Measurements from ENCODE around the gene KHK.

Gene KHK

GRCh38 chr2:27076323-27076722 is 10.2 kb upstream of the KHK start:
- Histone ChIP-seq H3K27ac (no peak overlapping the region), H3K9me3 (no peaks in the 10 kb centered on the region), H3K36me3 (no peaks in the 10 kb centered on the region), H3K27me3 (peaks cover 17% of the 10 kb centered on the region), H3K4me1 (ENCODE audit: control insufficient read depth in 1 of 2, insufficient read depth in 1 of 2, low read depth in 1 of 2, low read length in 1 of 2) (peaks cover 63 to 77% of the 10 kb centered on the region in 2 experiments), H3K4me3 (ENCODE audit: low read depth in 1 of 2, low read length in 1 of 2) (no peak overlapping the region)
- TF ChIP-seq CTCF (IDR thresholded peaks at IDR 0.05) = no peak

GRCh38 chr2:27077231-27077630 is 9.3 kb upstream of the KHK start:
- H3K27ac ChIP-seq = no peak overlapping the region
- H3K4me1 ChIP-seq (ENCODE audit: control insufficient read depth in 1 of 2, insufficient read depth in 1 of 2, low read depth in 1 of 2, low read length in 1 of 2) = peaks cover 66 to 81% of the 10 kb centered on the region in 2 experiments
- no peaks in the 10 kb centered on the region for H3K9me3 ChIP-seq
- H3K36me3 ChIP-seq = no peaks in the 10 kb centered on the region
- H3K4me3 ChIP-seq (ENCODE audit: low read depth in 1 of 2, low read length in 1 of 2) = no peak overlapping the region
- H3K27me3 ChIP-seq = peaks cover 17% of the 10 kb centered on the region
- TF ChIP-seq CTCF (IDR thresholded peaks at IDR 0.05) = no peak

GRCh38 chr2:27078267-27079194 is 8.0 kb upstream of the KHK start, which contains the start of gene EMILIN1:
TSS of gene EMILIN1 (plus strand) at chr2:27078615. CDS start at chr2:27079066, 451 bp downstream.
- Histone ChIP-seq H3K4me3 (ENCODE audit: low read depth in 1 of 2, low read length in 1 of 2) (no peak within 1 kb of the TSS), H3K36me3 (no peaks in the 10 kb centered on the region), H3K27me3 (peaks cover 17% of the 10 kb centered on the region), H3K9me3 (no peaks in the 10 kb centered on the region), H3K4me1 (ENCODE audit: control insufficient read depth in 1 of 2, insufficient read depth in 1 of 2, low read depth in 1 of 2, low read length in 1 of 2) (peaks cover 73 to 76% of the 10 kb centered on the region in 2 experiments), H3K27ac (no peak within 1 kb of the TSS)
- TF ChIP-seq CTCF (IDR thresholded peaks at IDR 0.05) = no peak

GRCh38 chr2:27079233-27080139 is 7.1 kb upstream of the KHK start:
- Histone ChIP-seq H3K4me3 (ENCODE audit: low read depth in 1 of 2, low read length in 1 of 2) (no peak overlapping the region), H3K4me1 (ENCODE audit: control insufficient read depth in 1 of 2, insufficient read depth in 1 of 2, low read depth in 1 of 2, low read length in 1 of 2) (peaks cover 65 to 66% of the 10 kb centered on the region in 2 experiments), H3K27ac (no peak overlapping the region), H3K36me3 (no peaks in the 10 kb centered on the region), H3K27me3 (peaks cover 17% of the 10 kb centered on the region), H3K9me3 (no peaks in the 10 kb centered on the region)
- no peak for TF ChIP-seq CTCF (IDR thresholded peaks at IDR 0.05)

GRCh38 chr2:27080140-27080469 is 6.5 kb upstream of the KHK start:
- peaks cover 17% of the 10 kb centered on the region for H3K27me3 ChIP-seq
- no peak for TF ChIP-seq CTCF (IDR thresholded peaks at IDR 0.05)
- no peaks in the 10 kb centered on the region for H3K9me3 ChIP-seq
- no peak overlapping the region for H3K27ac ChIP-seq
- no peaks in the 10 kb centered on the region for H3K36me3 ChIP-seq
- H3K4me3 ChIP-seq (ENCODE audit: low read depth in 1 of 2, low read length in 1 of 2) = no peak overlapping the region
- peaks cover 62 to 64% of the 10 kb centered on the region in 2 experiments for H3K4me1 ChIP-seq (ENCODE audit: control insufficient read depth in 1 of 2, insufficient read depth in 1 of 2, low read depth in 1 of 2, low read length in 1 of 2)
